NCI-H82 treated with DMSO at 0.1 percent for 48 hours (cell line): Measurements from ENCODE around the gene P2RX7.

ENCODE experiments used
- DNase-seq: peaks from one replicate; lab custom pipeline; 2025; ENCODE audit not compliant: unreplicated experiment; lab: John Stamatoyannopoulos, UW

The P2RX7 gene

DNA sequence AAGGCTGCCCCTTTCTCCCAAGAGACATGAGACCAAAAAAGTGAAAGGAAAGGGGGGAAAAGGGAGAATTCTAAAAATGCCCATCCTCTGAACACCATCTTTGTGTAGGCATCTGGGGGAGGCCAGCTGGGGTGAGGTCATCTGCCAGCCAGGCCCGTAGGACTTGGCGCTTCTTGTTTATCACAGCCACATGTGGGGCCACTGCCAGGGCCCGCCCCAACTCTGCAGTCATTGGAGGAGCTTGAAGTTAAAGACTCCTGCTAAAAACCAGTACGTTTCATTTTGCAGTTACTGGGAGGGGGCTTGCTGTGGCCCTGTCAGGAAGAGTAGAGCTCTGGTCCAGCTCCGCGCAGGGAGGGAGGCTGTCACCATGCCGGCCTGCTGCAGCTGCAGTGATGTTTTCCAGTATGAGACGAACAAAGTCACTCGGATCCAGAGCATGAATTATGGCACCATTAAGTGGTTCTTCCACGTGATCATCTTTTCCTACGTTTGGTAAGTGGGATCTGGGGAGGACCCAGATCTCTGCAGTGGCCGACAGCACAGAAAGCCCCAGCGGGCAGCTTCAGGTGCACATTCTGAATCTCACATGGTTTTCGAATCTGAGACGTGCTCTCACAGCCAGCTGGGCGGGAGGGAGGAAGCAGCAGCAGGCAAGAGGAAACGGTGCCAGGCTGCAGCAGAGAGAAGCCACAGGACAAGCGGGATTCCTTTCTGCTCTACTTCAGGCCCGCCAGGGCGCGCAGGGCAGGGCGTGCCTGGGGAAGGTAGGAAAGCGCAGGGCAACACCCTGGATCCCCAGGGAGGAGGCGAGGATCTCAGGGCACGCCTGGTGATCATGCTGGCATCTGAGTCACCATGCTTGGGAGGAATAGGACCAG lies at the start of gene P2RX7:
P2RX7 (plus strand) TSS at position 276 of the 881 bp plus-strand sequence; CDS start at position 371, 95 bp downstream.
- DNase-seq: no peak

DNA sequence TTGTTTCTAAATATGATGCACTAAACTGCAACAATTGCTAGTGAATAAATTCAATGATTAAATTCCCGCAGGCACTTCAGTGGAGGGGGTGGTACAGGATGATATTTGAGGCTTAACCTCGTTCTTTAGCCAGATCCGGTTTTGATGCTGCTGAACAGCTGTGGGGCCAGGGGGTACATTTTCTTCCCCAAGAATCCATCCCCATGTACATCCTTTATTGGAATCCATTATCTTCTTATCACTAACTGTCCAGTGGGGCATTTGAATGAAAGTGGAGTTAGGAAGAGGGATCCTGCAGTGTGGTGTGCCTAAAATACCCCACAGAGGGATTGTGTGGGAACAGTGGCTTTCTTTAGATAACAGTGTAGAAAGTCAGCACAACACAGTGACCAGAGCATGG lies 48.4 kb upstream of the P2RX7 start:
- no peak for DNase-seq

DNA sequence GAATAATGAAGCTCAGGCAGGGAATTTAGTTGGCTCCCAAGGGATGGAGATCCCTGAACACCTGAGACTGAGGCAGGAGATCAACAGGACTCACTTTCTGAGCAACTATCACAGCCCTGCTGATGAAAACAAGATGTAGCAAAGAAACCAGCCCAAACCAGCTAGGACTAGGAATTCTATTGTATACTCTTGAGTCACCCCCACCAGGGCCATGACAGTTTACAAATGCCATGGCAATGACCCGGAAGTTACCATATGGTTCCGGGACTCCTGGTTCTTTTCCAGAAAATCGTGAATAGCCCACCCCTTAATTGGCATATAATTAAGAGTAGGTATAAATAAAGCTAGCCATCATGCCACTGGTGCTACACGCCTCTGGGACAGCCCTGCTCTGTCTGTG lies 47.6 kb upstream of the P2RX7 start:
- no peak for DNase-seq

DNA sequence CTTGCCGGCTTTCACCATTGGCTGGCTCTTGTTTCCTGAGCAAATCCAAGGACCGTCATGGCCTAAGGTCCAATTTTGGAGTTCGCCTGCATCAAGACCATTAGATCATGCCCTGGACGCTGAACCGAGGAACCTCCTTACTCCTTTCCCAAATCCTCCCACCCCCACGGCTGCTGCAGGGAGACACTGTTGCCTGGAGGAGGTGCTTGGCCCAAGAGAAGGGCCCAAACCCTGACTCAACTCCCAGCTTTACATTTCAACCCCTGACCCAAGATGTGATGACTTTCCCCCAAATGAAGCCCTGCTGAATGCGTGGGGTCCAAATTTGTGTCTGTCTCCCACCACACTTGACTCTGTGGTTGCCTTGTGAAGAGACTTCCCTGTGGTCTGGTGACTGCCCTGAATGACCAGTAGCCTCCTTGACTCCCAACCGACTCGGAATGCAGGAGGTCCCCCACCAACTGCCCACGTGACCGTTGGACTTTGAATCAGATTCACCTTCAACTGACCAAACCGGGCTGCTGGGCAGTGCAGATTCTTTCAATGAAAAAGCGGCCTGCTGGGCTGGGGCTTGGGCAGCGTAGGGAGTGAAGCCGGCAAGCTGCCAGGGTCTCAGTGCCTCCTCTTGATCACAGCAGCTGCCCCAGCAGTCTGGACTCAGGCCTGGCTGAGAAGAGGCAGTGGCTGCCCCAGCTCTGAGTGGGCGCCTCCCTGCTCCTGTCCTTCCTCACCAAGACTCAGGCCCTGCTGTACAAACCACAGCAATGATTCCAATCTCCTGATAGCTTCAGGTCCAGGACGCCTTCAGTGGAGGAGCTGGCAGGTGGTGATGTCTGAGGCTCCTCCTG lies 46.9 kb upstream of the P2RX7 start:
- DNase-seq: no peak

DNA sequence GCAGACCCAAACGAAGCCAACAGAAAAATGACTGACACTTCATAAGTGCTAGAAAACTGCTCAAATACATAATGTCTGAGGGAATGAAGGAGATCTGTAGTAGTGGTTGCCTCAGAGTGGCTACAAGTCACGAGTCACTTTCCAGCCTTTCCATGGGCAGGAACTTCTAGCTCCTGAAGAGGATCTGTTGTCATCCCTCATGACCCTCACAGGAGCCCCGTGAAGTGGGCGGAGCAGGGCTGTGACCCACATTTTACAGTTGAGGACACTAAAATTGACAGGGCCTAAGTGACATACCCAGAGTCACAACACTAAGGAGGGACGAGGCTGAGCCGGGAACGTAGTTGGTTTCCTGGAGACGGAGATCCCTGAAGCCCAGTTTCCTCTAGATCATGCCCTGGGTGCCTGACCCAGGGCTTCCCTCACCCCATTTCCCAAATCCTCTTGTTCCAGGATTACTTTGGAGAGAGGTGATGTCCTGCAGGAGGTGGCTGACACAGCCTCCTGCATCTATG lies 45.8 kb upstream of the P2RX7 start:
- DNase-seq: no peak

DNA sequence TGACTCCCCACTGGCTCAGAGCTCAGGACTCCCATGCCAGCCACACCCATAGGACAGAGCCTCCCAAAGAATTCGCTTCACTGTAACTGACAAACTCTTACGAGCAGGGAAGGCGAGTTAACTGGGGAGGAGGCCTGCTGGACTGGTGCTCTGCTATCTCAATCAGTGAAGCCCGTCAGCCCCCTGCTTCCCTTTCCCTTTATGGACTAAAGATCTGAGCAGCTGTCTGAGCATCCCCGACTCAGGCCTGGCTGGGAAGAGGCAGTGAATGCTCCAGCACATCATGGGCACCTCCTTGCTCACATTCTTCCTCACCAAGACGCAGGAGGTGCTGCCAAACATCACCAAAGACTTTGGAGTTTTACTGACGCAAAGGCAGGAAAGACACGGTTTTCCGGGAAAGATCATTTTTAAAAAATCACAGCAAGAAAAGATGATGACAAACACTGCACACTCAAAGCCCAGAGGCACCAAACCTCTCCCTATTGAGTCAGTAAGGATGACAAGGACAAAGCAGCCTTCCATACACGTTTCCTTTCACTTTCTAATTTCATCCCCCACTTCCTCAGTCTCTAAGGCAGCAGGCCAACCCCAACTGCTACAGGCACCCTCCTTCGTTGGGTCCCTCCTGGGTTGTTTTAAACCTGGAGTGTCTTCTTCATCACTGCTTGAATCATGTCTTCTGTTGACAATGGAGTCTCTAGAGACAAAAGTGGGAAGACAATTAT lies 45.0 kb upstream of the P2RX7 start:
- no peak for DNase-seq

DNA sequence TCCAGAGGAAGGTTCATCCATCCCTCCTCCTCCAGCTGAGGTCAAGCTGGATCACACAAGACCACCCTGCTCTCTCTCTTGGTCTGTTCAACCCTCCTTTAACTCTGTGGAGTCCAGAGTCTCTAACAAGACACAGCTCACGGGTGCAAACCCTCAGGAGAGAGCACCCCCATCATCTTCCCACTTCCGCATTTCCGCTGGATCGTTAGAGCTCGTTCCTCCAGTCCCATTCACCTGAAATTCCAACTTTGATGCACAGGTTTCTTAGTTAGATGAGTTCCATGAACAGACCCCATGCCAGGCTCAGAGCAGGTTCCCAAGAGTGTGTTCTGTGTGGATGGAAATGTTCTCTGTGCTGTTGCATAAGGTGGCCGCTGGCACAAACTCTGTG lies 44.5 kb upstream of the P2RX7 start:
- no peak for DNase-seq

DNA sequence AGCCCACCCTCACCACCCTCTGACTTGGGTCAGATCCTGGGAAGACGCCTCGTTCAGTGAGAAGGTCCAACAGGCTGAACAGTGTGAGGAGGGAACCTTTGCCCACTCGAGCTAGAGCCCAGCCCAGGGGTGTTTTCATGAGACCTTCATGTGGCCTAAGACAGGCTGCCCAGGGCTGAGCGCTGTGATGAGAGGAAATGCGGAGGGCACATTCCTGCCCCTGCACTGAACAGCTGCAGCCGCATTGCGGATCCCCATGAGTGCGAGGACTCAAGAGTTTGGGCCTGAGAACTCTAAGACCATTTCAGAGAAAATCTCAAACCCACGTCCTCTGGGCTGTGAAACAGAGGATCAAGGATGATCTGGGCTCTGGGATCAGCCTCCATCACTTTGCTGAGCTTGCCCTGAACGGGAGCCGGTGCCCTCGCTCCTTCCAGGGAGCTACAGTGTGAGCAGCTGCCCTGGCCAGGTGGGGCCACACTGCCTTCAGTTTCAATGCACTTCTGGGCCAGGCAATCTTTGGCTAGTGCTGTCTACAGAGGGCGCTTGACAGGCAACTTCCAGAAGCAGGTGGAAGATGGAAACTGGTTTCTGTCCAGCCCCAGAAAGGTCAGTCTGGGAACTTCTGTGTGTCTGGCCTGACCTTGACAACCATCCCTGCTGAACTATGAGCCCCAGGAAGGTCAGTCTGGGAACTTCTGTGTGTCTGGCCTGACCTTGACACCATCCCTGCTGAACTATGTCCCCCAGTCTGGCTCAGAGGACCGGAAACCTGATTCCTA lies 43.5 kb upstream of the P2RX7 start:
- DNase-seq: no peak

DNA sequence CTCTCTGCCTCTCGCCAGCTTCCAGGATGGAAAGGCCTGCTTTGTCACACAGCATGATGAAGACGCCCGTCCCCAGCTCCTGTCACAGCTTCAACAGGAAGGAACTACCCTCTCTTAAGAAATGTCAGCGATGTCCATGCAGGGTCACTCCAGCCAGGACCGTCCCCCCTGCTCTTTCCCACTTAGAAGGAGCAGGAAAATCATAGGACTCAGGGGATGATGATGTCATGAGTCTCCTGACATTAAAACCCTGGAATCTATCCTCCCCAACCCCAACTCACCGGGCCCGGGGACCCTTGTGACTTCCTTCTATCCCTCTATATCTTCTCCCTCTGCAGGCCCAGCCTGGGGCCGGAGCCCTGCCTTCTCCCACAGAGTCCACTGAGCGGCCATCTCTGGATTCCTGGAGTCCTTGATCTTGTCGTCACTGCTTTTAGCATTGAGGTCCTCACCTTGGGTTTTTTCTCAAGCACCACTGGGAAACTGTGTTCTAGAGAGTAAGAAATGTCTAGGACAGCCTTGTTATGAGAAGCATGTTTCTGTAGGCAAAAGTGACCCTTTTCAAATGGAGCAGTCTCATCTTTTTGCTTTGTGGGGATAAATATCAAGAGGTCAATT lies 42.8 kb upstream of the P2RX7 start:
- no peak for DNase-seq

DNA sequence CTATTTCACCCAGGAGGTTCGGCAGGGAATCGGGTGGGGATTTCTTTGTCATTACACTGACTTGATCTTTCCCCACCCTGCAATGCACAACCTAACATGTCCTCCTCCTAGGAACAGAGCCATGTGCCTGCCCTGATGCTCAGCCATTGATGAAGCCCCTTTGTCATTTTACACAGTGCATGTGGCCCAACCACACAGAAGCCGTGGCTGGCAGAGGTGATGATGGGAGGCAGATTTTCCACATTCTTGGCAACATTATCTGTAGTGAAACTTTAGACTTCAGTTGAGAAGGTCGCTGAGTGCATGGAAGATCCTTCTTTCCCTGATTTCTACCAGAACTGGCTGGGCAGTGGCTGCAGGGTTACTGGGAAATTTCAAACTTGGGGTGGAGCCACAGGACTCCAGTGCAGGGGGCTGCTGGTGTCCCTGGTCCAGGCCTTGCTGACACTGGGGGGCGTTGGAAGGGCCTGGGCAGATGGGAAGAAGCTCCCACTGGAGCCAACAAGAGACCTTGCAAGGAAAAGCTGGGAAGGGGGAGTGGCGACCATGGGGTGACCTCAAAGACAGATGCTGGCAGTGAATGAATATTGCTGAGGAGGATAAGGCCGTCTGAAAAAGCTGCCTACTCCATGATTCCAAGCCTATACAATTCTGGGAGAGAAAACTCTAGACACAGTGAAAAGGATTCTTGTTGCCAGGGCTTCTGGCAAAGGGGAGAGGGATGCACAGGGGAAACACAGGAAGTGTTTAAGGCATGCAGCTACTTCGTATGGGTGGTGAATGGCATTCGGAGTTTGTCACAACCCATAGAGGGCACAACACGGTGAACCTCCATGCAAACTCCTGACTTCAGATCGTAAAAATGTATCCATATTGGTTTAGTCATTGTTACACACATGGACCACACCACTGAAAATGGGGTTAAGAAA lies 41.8 kb upstream of the P2RX7 start:
- DNase-seq: no peak

DNA sequence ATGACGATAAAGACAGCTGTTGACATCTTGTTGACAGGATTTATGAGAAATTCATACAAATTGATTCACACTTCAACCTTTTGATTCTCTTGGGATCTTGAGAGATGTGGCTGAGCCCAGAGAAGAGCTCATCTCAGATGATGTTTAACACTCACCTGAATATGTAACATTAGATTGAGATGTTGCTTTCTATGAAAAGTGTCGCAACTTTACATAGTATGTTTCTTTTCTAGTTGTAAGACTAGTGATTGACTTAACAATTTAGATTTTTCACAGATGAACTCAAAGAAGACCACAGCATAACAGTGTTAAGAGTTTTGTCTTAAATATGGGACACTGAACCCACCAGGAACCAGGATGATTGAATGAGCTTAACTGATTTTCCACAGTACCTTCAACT lies 40.6 kb upstream of the P2RX7 start:
- DNase-seq: no peak

DNA sequence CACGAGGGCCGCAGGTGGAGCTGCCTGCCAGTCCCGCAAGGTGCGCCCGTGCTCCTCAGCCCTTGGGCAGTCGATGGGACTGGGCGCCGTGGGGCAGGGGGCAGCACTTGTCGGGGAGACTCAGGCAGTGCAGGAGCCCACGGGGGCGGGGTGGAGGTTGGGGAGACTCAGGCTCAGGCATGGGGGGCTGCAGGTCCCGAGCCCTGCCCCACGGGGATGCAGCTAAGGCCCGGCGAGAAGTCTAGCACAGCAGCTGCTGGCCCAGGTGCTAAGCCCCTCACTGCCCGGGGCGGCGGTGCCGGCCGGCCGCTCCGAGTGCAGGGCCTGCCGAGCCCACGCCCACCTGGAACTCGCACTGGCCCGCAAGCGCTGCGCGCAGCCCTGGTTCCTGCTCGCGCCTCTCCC lies 39.2 kb upstream of the P2RX7 start:
- DNase-seq: no peak

DNA sequence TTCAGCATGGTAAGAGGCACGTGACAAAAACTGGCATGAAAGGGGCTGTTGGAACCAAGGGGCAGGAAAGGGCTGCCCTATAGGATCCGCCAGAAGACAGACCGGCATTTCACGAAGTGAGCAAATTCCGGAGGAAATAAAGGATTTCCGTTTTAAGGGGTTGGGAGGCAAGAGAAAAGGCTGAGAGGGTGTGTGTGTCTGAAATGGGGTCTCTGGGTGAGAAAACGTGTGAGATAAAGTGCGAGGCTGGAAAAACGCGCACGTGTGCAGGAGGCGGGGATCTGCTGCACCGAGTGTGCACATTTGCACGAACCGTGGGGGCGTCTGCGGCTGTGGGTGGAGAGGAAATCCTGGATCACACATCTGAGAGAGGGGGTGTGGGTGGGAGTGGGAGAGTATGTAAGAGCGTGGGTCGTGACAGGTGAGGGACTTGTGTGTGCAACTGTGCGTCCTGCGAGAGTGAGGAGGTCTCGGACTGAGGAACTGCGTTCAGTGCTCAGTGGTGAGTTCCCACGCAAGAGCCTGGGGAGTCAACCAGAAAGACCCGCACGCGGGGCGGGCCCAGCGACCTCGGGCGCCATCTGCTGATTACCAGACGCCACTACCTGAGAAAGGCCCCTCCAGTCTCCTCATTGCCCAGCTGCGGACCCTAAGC lies 37.0 kb upstream of the P2RX7 start:
- peak; percentile 9 for DNase-seq

DNA sequence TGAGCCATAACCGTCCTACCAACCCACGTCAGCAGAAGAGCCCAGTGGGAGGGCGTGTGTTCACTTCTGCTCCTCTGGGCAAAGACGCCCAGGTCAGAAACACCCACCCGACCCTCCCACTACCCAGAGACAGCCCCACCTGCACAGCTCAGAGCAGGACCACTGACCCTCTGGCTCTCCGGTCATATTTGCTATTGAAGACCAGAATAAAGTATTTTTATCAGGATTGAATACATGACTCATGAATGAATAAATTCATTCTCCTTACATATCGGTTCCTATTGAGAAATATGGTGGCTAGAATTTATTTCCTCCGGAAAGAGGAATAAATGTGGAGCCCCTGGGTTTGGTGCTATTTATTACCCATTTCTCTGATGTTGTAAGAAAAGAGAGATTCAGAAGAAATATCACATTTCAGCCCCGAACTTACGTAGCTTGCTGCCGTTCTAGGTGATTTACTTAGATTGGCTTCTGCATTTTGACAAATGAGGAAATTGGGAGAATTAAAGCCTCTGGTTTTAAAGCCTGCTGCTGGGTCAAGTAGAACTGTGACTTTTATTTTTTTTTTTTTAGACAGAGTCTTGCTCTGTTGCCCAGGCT lies 36.4 kb upstream of the P2RX7 start:
- DNase-seq: no peak

DNA sequence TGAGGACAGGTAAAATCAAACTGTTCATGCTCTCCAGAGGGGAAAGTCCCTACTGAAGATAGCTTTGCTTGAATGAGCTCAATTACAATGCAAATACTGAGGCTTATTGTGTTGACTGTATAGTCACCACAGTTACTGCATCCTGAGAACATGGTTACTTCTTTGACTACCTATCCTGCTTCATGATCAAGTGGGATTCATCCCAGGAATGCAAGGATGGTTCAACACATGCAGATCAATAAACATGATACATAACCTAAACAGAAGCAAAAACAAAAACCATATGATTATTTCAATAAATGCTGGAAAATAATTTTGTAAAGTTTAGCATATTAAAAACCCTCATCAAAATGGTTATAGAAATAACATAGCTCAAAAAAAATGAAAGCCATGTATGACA lies 32.9 kb upstream of the P2RX7 start:
- DNase-seq: no peak

DNA sequence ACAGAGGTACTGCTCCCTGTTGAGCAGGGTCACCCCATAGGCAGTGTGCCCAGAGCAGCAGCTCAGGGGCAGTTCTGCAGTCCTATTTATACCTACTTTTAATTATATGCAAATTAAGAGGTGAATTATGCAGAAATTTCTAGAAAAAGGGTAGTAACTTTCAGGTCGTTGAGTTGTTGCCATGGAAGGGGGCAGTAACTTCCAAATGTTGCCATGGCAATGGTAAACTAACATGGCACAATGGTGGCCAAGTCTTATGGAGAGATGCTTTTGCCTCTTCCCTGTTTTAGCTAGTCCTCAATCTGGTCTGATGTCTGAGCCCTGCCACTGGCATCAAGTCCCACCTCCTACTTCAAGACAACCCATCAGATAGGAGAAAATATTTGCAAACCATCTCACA lies 30.4 kb upstream of the P2RX7 start:
- DNase-seq: no peak

DNA sequence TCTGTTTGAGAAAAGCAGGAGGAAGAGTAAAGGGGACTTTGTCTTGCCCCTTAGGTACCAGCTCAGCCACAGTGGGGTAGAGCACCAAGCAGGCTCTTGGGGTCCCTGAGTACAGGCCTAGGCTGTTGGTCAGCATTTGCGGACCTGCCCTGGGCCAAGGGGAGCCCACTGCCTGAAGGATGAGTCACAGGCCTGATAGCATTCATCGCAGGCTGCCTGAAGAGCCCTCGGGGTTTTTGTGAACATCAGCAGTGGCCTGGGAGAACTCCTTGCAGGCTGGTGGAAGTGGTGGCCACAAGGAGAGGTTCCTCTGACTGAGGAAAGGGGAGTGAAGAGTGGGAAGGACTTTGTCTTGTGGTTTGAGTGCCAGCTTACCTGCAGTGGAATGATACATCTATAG lies 25.0 kb upstream of the P2RX7 start:
- no peak for DNase-seq

DNA sequence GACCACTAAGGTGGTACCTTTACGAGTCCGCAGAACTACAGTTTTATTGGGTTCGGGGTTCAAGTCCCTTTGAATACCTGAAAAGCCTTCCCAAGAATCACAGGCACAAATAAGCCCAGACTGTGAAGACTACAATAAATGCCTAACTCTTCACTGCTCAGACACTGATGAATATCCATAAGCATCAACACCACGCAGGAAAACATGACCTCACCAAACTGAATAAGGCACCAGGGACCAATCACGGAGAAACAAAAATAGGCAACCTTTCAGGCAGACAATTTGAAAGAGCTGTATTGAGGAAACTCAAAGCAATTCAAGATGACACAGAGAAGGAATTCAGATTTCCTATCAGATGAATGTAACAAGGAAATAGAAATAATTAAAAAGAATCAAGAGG lies 24.2 kb upstream of the P2RX7 start:
- no peak for DNase-seq
